Measurements from ENCODE around the gene CHPF. TPM values are rescaled to one million over a fixed set of nuclear protein-coding genes. Genes with fewer than 3 reads are reported as not detected.
A peak's percentile ranks its signal among the peaks of the same experiment; 100 is the strongest.

CHPF gene
- total RNA-seq, 4 donors from 2014 or later, result 36.0 to 66.0 (median 54.8) TPM

- H3K9me3 ChIP-seq, result no peaks in the 10 kb centered on the region
- peaks cover 0 to 58% (median 23%) of the 10 kb centered on the region in 3 donors for H3K4me1 ChIP-seq
- peaks cover 10% of the 10 kb centered on the region for H3K27me3 ChIP-seq
- no peak for ATAC-seq
- 31 to 57% methylated on average over 1 of the region's 1 CpG for WGBS, 2 donors (ENCODE audit: low coverage in 1 of 2)
- TF ChIP-seq POLR2A (IDR thresholded peaks at IDR 0.05) (no peak), CTCF (IDR thresholded peaks at IDR 0.05) (no peak), POLR2AphosphoS5 (IDR thresholded peaks at IDR 0.05) (no peak), EP300 (IDR thresholded peaks at IDR 0.05) (no peak)
- peaks cover 0 to 32% of the 10 kb centered on the region in 2 donors for H3K36me3 ChIP-seq
- no peak overlapping the region for H3K27ac ChIP-seq
- H3K4me3 ChIP-seq, result peak overlapping the region in 1 of 2 donors; percentile 69
Observed at GRCh38 chr2:219499555-219499954, 44.1 kb downstream of the CHPF start.

DNA sequence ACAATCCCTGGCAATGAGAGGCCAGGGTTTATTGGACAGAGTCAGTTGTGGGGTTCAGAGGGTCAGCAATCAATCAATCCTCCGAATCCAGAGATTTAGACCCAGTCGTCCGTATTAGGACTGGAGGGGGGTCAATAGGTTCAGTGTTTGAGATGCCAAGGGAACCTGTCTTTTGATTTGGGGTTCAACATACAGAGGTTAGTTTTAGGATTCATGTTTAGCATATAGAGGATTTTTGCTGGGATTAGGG lies 44.6 kb downstream of the CHPF start:
- Histone ChIP-seq H3K9me3 (no peaks in the 10 kb centered on the region), H3K27me3 (peaks cover 10% of the 10 kb centered on the region), H3K4me1 (peaks cover 0 to 64% (median 23%) of the 10 kb centered on the region in 3 donors), H3K27ac (peak overlapping the region; percentile 86 to 99 (median 98)), H3K4me3 (peak overlapping the region; percentile 59 to 69), H3K36me3 (peaks cover 0 to 27% of the 10 kb centered on the region in 2 donors)
- ATAC-seq, result no peak
- TF ChIP-seq CTCF (IDR thresholded peaks at IDR 0.05) (no peak), POLR2A (IDR thresholded peaks at IDR 0.05) (no peak), POLR2AphosphoS5 (IDR thresholded peaks at IDR 0.05) (no peak), EP300 (IDR thresholded peaks at IDR 0.05) (no peak)
- 0% methylated on average over 3 of the region's 3 CpGs; no CpG with 5 or more reads in 1 of the 2 donors for WGBS, 2 donors (ENCODE audit: low coverage in 1 of 2)

DNA sequence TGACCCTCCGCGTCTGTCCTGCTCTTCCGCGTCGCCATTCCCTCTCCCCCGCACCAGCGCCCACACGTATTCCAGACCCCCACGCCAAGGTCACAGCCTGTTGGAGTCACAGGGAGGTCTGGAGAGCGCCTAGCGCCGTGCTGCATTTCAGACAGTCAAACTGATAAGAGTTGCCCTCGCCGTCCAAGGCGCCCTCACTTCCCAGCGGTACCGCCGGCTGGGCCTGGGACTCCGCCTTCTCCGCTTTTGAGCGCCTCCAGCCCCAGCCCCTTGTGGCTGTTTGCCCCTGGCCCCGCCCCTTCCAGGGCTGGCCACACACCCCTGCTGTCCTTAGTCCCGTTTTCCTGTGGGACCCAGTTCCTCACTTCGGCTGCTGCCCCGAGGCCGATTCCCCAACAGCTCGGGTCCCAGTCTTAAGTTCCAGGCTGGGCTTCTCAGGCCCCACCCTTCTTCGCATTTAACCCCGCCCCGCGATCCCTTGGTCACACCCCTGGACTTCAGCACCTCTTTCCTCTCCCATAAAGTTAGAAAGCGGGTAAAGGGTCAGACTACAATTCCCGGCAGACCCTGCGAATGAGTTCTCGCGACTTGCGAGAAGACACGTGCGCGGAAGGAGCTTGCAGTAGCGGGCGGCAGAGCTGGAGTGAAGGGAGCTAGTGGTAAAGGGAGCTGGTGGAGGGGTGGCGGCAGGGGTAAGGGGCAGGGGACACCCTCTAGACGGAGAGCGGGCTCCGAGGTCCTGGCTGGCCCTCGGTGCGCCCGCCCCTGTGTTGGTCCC lies 45.1 kb downstream of the CHPF start, which contains the start of gene GMPPA:
GMPPA (plus strand) TSS at position 612 of the 778 bp plus-strand sequence. CDS start 1,085 bp downstream, outside the sequence.
- peak within 1 kb of the TSS; percentile 86 to 99 (median 98) for H3K27ac ChIP-seq
- peak within 1 kb of the TSS; percentile 59 to 69 for H3K4me3 ChIP-seq
- peak; percentile 85 for TF ChIP-seq POLR2AphosphoS5 (IDR thresholded peaks at IDR 0.05)
- TF ChIP-seq POLR2A (IDR thresholded peaks at IDR 0.05), result peak; percentile 31 to 39
- TF ChIP-seq EP300 (IDR thresholded peaks at IDR 0.05), result no peak
- no peak for TF ChIP-seq CTCF (IDR thresholded peaks at IDR 0.05)
- H3K9me3 ChIP-seq, result no peaks in the 10 kb centered on the region
- H3K27me3 ChIP-seq, result peaks cover 10% of the 10 kb centered on the region
- WGBS, 2 donors (ENCODE audit: low coverage in 1 of 2), result 0% methylated on average over 13 of the region's 49 CpGs
- peaks cover 0 to 27% of the 10 kb centered on the region in 2 donors for H3K36me3 ChIP-seq
- ATAC-seq, result peak; percentile 90
- peaks cover 0 to 67% (median 23%) of the 10 kb centered on the region in 3 donors for H3K4me1 ChIP-seq

- H3K36me3 ChIP-seq, result peaks cover 0 to 27% of the 10 kb centered on the region in 2 donors
- peaks cover 0 to 67% (median 23%) of the 10 kb centered on the region in 3 donors for H3K4me1 ChIP-seq
- no peaks in the 10 kb centered on the region for H3K9me3 ChIP-seq
- TF ChIP-seq POLR2AphosphoS5 (IDR thresholded peaks at IDR 0.05) (peak; percentile 95), POLR2A (IDR thresholded peaks at IDR 0.05) (peak; percentile 79 to 80), CTCF (IDR thresholded peaks at IDR 0.05) (no peak)
- H3K4me3 ChIP-seq, result peak overlapping the region; percentile 59 to 69
- WGBS, 2 donors (ENCODE audit: low coverage in 1 of 2), result 19% methylated on average over 3 of the region's 59 CpGs; no CpG with 5 or more reads in 1 of the 2 donors
- peaks cover 10% of the 10 kb centered on the region for H3K27me3 ChIP-seq
- ATAC-seq, result peak; percentile 81
- H3K27ac ChIP-seq, result peak overlapping the region; percentile 86 to 99 (median 98)
Observed at GRCh38 chr2:219497495-219498279, 45.9 kb downstream of the CHPF start.

All from gastroesophageal sphincter (tissue), 4 donors.